Measurements from ENCODE around the gene C11orf16.
"Not testable (repeated sequence)": the region's sequence is repeated elsewhere in the genome, so short reads cannot be mapped to it uniquely, and the experiment has no call there.

The C11orf16 gene, protein sequence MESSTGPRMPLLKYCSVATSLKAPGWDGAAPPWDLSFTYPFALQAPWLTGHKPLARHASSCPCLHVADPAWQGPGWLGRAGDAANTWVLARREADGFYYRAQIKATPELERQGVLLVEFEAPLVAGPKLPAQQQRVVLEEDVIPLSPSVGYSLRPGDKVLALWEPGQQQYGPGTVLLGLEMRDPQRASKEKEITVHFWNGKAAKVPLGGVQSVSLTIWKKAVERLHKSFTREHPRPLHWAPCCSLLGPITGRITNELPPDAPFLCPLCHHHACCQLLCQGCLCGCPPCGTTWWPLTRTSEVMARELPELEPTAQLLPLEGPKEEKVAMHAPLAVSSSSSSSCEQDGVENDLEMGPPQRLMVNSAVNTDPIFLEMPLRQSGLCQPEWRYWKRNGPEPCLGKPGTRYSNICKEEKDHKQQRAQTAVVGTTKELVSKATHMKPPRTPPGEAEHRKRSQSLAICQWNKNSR

DNA sequence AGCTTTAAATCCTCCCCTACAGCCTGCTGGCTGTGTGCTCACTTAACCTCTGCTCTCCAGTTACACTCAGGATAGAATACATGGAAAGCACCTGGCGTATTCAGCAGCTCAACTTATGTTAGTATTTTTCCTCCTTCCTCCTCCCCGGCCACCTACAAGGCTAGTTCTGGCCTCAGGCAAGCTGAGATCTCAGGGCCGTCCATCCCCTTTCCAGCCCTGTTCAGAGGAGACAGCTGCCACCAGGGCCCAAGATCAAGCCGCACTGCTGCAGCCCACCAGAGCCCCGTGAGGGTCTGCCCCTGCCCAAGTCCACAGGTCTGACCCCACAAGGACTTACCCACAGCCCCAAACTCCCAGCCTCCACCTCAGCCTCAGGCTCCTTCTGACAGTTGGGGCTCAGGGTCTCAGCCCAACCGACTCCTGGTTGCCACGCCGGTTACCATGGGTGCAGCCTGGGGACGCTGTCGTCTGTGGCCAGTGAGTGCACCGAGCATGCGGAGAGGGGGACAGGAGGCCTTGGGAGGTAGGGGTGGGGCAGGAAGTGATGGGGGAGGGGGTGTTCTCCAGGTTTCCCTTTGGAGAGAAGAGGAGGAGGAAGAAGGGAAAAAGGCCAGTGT lies at the start of gene C11orf16:
C11orf16 (minus strand) TSS at position 384 of the 617 bp plus-strand sequence. CDS start 639 bp downstream, outside the sequence.
- no peak within 1 kb of the TSS for H3K4me3 ChIP-seq (ENCODE audit: low read depth, low read length)

DNA sequence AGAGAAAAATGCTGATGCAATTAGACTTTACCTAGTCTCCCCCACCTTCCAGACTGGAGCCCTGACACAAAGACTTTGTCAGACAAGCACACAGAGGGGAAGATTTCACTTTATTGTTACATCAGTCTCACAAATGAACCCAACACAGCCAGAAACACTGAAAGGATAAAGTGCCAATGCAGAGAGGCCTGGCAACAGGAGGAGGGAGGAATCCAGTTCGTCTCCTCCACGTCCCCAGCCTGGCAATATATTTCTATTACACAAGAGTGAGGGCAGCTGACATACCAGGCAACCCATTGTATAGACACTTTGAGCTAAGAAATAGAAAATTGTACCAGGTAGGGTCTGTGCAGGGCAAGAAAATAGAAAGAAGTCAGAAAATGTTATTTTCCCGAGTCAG lies 47.7 kb upstream of the C11orf16 start:
- TF ChIP-seq, protein P1, sequence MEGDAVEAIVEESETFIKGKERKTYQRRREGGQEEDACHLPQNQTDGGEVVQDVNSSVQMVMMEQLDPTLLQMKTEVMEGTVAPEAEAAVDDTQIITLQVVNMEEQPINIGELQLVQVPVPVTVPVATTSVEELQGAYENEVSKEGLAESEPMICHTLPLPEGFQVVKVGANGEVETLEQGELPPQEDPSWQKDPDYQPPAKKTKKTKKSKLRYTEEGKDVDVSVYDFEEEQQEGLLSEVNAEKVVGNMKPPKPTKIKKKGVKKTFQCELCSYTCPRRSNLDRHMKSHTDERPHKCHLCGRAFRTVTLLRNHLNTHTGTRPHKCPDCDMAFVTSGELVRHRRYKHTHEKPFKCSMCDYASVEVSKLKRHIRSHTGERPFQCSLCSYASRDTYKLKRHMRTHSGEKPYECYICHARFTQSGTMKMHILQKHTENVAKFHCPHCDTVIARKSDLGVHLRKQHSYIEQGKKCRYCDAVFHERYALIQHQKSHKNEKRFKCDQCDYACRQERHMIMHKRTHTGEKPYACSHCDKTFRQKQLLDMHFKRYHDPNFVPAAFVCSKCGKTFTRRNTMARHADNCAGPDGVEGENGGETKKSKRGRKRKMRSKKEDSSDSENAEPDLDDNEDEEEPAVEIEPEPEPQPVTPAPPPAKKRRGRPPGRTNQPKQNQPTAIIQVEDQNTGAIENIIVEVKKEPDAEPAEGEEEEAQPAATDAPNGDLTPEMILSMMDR (IDR thresholded peaks at IDR 0.05; ENCODE audit: low read depth, low read length) = no peak
- no peak overlapping the region for H3K4me3 ChIP-seq (ENCODE audit: low read depth, low read length)

More for the DNA sequence above, at the start of gene C11orf16:
- TF ChIP-seq, protein P1 (IDR thresholded peaks at IDR 0.05; ENCODE audit: low read depth, low read length) = no peak

DNA sequence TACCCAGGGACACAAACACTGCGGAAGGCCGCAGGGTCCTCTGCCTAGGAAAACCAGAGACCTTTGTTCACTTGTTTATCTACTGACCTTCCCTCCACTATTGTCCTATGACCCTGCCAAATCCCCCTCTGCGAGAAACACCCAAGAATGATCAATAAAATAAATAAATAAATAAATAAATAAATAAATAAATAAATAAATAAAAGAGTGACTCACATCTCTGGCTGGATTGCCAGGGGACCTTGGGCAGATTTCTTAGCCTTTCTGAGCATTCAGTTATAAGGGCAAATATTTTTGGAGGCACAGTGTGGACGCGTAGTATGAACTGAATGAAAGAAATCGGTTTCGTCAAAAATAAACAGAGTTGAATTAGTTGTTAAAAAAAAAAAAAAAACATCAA lies 46.6 kb upstream of the C11orf16 start:
- not testable (repeated sequence) for H3K4me3 ChIP-seq (ENCODE audit: low read depth, low read length)

DNA sequence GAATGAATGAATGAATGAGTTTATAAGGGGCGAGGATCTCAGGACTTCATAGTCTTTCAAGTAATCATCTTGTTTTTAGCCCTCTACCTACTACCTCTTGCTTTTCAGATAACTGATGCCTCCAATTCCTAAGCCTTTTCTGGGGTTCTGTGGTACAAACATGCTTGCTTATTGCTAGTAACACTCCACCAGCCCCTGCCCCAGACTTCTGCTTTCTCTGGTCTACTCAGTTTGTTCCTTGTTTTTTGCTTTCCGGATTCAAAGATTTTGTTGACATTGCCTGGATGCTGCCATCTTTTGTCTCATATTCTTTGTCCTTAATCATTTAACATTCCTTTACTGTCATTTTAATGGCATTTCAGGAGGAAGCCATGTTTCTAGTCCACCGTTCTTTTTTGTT lies 40.4 kb upstream of the C11orf16 start:
- TF ChIP-seq, protein P1 (IDR thresholded peaks at IDR 0.05; ENCODE audit: low read depth, low read length) = no peak
- H3K4me3 ChIP-seq (ENCODE audit: low read depth, low read length) = no peak overlapping the region

DNA sequence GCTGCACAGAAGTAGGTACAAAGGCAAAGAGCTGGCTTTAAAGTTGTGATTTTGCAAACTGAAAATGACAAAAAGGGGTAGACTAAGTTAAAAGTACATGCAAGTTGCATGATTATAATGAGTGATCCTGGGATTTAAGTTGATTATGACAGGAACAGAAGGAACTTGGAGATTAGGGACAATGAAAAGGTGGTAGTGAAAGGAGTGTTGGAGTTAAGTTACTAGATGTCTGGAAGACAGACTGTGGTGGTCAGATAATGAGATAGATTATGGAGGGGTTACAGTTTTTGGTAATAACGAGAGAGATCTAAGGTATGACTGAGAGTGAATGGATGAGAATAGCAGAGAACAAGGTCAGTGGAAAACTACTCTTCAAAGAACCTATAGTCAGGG lies 39.2 kb upstream of the C11orf16 start:
- TF ChIP-seq, protein P1 (IDR thresholded peaks at IDR 0.05; ENCODE audit: low read depth, low read length) = no peak

DNA sequence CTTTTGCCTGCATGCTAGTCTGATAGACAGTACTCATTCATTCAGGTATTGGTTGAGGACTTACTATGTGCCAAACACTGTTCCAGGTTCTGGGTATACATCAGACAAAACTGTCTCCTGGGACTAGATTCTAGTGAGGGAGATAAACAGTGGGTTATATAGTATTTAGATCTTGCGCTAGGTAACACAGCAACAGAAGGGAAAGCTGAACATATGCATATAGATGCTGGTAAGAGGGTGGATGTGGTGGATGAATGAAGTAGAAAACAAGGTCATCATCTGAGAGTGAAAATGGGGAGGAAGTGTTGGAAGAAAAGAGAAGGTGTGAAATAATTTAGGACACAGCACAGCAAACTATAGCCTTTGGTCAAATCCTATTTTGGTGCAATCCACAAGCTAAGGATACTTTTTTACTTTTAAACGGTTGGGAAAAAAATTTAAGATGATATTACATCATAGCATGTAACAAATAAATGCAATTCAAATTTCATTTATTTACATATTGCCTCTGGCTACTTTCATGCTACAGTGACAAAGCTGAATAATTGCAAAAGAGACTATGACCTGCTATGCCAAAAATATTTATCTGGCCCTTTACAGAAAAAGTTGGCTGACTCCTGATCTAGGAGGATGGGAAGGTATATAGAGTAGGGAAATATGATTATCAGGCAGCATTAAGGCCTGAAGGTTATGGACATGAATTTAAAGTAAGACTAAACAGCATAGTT lies 38.6 kb upstream of the C11orf16 start:
- H3K4me3 ChIP-seq (ENCODE audit: low read depth, low read length) = no peak overlapping the region
- TF ChIP-seq, protein P1 (IDR thresholded peaks at IDR 0.05; ENCODE audit: low read depth, low read length) = no peak

More for the DNA sequence above, 39.2 kb upstream of the C11orf16 start:
- no peak overlapping the region for H3K4me3 ChIP-seq (ENCODE audit: low read depth, low read length)

DNA sequence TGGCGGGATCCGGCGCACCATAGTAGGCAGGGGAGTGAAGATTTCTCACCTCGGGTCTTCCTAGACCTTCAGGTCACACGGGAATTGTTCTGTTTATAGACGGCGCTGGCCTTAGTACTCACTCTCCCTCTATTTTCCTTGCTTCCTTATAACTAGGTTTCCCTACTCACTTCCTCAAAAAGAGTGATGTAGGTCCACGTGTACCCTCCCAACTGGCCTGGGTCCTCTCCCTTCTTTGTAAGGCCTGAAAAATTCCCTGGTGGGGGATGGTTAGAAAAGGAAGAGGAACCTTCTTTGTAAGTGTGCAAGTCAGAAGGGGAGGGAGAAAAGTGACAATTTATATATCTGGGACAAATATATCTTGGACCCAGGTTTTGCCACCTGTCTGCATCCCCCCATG lies 34.4 kb upstream of the C11orf16 start:
- TF ChIP-seq, protein P1 (IDR thresholded peaks at IDR 0.05; ENCODE audit: low read depth, low read length) = no peak
- no peak overlapping the region for H3K4me3 ChIP-seq (ENCODE audit: low read depth, low read length)
